Astrocyte of the cerebellum (primary cell): ENCODE data around the gene KCNJ6.

ENCODE experiments used
- DNase-seq: peaks from one replicate; pipeline ENCODE4 v3.0.0-alpha.2; 2011; ENCODE audit warnings: low read depth
- H3K4me3 ChIP-seq: 2 replicates; pipeline ENCODE4 v1.5.1; 2011; ENCODE audit warnings: mild to moderate bottlenecking, low read depth, low read length, moderate library complexity
- CTCF ChIP-seq: IDR thresholded peaks from 2 replicates; pipeline ENCODE4 v1.5.1; 2012; ENCODE audit warnings: low read length, low read depth, moderate library complexity, mild to moderate bottlenecking; ENCODE audit errors: missing control alignments
- in situ Hi-C: cut with HindIII; loops from 2 replicates; pipeline ENCODE4 v1.10.0; 2017; ENCODE audit warnings: low sequenced_read_pairs

KCNJ6 gene

GRCh38 chr21:37636152-37636860, 280.0 kb downstream of the KCNJ6 start:
- H3K4me3 ChIP-seq, result no peak overlapping the region
- in situ Hi-C loops, result no loop called here
- no peak for TF ChIP-seq CTCF
- no peak for DNase-seq

GRCh38 chr21:37631319-37632117, 284.7 kb downstream of the KCNJ6 start:
- TF ChIP-seq CTCF, result no peak
- H3K4me3 ChIP-seq, result no peak overlapping the region
- in situ Hi-C loops, result no loop called here
- DNase-seq, result no peak

- in situ Hi-C loops, result no loop called here
- no peak overlapping the region for H3K4me3 ChIP-seq
- no peak for TF ChIP-seq CTCF
- no peak for DNase-seq
Measured at GRCh38 chr21:37630872-37631271, 285.4 kb downstream of the KCNJ6 start.

GRCh38 chr21:37628362-37628761, 287.9 kb downstream of the KCNJ6 start:
- no peak overlapping the region for H3K4me3 ChIP-seq
- no peak for DNase-seq
- in situ Hi-C loops, result no loop called here
- no peak for TF ChIP-seq CTCF

- no peak for TF ChIP-seq CTCF
- in situ Hi-C loops, result no loop called here
- DNase-seq, result no peak
- H3K4me3 ChIP-seq, result no peak overlapping the region
Measured at GRCh38 chr21:37627561-37627960, 288.7 kb downstream of the KCNJ6 start.

GRCh38 chr21:37627074-37627473, 289.2 kb downstream of the KCNJ6 start:
- DNase-seq, result no peak
- TF ChIP-seq CTCF, result no peak
- no peak overlapping the region for H3K4me3 ChIP-seq
- in situ Hi-C loops, result no loop called here
